ENCODE data around the gene PRKCD.

DNA sequence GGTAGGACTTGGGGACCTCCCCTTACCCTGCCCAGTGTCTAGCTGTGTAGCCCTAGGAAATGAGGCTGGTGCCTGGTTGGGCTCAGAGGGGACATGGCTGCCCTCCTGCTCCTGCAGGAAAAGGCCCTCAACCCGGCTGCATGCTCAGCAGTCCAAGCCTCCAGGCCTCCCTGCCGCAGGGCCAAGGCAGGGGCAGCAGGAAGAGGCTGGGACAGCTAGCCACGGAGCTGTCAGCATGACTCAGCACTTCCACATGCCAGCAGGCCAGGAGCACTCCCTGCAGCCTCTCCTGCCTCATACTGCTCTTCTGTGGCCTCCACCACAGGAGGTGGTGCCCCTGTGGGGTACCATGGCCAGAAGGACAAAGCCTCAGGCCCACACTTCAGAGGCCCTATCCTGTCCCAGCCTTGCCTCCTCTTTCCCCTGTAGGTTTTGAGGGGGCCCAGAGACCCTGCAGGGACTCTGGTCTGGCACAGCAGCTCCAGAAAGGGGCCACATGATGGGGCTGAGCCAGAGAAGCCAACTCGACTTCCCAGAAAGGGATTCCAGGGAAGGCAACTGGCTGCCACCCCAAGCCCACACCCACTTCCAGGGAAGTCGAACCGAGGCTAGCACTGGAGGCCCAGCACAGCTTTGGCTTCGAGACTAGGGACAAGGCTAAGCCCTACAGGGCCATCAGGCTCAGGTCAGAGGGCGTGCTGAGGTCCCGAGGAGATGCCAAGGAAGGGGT lies 75.3 kb downstream of the PRKCD start:
- TF ChIP-seq, protein P1, sequence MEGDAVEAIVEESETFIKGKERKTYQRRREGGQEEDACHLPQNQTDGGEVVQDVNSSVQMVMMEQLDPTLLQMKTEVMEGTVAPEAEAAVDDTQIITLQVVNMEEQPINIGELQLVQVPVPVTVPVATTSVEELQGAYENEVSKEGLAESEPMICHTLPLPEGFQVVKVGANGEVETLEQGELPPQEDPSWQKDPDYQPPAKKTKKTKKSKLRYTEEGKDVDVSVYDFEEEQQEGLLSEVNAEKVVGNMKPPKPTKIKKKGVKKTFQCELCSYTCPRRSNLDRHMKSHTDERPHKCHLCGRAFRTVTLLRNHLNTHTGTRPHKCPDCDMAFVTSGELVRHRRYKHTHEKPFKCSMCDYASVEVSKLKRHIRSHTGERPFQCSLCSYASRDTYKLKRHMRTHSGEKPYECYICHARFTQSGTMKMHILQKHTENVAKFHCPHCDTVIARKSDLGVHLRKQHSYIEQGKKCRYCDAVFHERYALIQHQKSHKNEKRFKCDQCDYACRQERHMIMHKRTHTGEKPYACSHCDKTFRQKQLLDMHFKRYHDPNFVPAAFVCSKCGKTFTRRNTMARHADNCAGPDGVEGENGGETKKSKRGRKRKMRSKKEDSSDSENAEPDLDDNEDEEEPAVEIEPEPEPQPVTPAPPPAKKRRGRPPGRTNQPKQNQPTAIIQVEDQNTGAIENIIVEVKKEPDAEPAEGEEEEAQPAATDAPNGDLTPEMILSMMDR (IDR thresholded peaks at IDR 0.05; ENCODE audit: poor library complexity), result no peak
- TF ChIP-seq EZH2 (IDR thresholded peaks at IDR 0.05; ENCODE audit: borderline replicate concordance) (no peak), EZH2phosphoT487 (IDR thresholded peaks at IDR 0.05; ENCODE audit: low read depth, severe bottlenecking, unreplicated experiment) (no peak)
